Measurements from ENCODE around the gene TNFSF9. TPM values are rescaled to one million over a fixed set of nuclear protein-coding genes. Genes with fewer than 3 reads are reported as not detected.

The TNFSF9 gene
- total and polyA plus RNA-seq, 2 of the 8 experiments (the other 6 are each of a cell fraction or from before 2014, with no cell fraction given): 1.7 to 4.4 TPM

DNA sequence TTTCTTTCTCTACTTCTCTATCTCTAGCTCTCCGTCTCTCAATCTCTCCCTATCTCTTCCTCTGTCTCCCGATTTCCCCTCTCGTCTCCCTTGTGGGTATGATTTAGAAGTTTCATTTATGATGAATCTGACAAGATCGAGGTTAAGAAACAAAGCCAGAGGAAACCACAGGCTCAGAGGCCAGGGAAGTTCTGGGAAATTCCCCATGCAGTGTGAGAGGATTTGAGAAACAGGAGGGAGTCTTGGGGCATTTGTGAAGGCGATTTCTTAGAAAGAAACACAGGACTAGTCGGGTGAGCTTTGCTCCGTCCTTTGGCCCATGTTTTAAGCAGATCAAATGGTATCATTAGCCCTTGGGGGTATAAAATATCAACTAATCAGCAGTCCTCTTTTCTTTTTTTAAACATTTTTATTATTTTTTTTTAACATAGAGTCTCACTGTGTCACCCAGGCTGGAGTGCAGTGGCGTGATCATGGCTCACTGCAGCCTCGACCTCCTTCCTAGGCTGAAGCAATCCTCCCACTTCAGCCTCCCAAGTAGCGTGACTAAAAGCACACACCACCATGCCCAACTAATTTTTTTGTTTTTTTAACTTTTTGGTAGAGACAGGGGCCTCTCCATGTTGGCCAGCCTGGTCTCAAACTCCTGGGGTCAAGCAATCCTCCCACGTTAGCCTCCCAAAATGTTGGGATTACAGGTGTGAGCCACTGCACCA, 25.8 kb downstream of the TNFSF9 start:
- peaks cover 0 to 5% (median under 1%) of the 10 kb centered on the region in 4 experiments; a peak in 4 of 7 replicates for H3K4me1 ChIP-seq (replicated peaks in 1 of 4; ENCODE audit: control insufficient read depth in 3 of 4, insufficient read depth in 4 of 4, low read length in 3 of 4)
- no peaks in the 10 kb centered on the region for H3K79me1 ChIP-seq (ENCODE audit: low read depth, low read length)
- H3K79me2 ChIP-seq (ENCODE audit: control insufficient read depth in 1 of 2, insufficient read depth in 2 of 2, low read length in 2 of 2): no peaks in the 10 kb centered on the region
- H3K14ac ChIP-seq (ENCODE audit: insufficient read length): no peak overlapping the region
- H2BK5ac ChIP-seq (ENCODE audit: low read depth, low read length): no peak overlapping the region
- H2BK120ac ChIP-seq (replicated peaks; ENCODE audit: low read depth, low read length): no peak overlapping the region
- H2BK15ac ChIP-seq (ENCODE audit: low read length): no peak overlapping the region
- H3K18ac ChIP-seq (ENCODE audit: extremely low read depth, low read length): no peak overlapping the region
- peaks cover 2% of the 10 kb centered on the region; the same call in 1 of the 2 replicates for H3K23me2 ChIP-seq (ENCODE audit: low read depth, low read length)
- no peak overlapping the region for H3K4ac ChIP-seq (replicated peaks; ENCODE audit: insufficient read length, low read depth, low read length)
- H3K9me3 ChIP-seq (ENCODE audit: insufficient read depth in 2 of 2, low read depth in 1 of 2, low read length in 1 of 2): no peaks in the 10 kb centered on the region
- H3K23ac ChIP-seq (ENCODE audit: insufficient read length): no peak overlapping the region
- no peak overlapping the region for H3K9ac ChIP-seq (replicated peaks in 1 of 4; ENCODE audit: extremely low read depth in 1 of 4, low read depth in 3 of 4, low read length in 3 of 4)
- H3K27ac ChIP-seq (ENCODE audit: low read depth, low read length): no peak overlapping the region
- no peak overlapping the region for H3K4me2 ChIP-seq (ENCODE audit: insufficient read depth in 1 of 2, low read depth in 2 of 2, low read length in 2 of 2)
- no peak overlapping the region for H2BK20ac ChIP-seq (ENCODE audit: low read length)
- ChIA-PET CTCF (ENCODE audit: partially characterized antibody) (interaction anchor here (0.6 to 1.0 kb wide), 2 partner anchors 29 to 65 kb away, joined by 3 to 4 read pairs; no protein-coding TSS in a partner anchor), POLR2A (ENCODE audit: partially characterized antibody) (interaction anchor here (1.1 kb wide), 1 partner anchor 26 kb away, joined by 3 read pairs; the partner anchor contains the start of gene TNFSF9)
- H2BK12ac ChIP-seq (ENCODE audit: low read depth, low read length): no peak overlapping the region
- H4K5ac ChIP-seq (ENCODE audit: insufficient read length, low read depth, low read length): no peak overlapping the region
- H4K91ac ChIP-seq (replicated peaks; ENCODE audit: insufficient read length, low read length): no peak overlapping the region
- no peak overlapping the region for H2AFZ ChIP-seq (ENCODE audit: low read length)
- H4K20me1 ChIP-seq (replicated peaks in 1 of 2; ENCODE audit: control insufficient read depth in 1 of 2, insufficient read depth in 2 of 2, low read length in 2 of 2): no peaks in the 10 kb centered on the region
- WGBS, 2 experiments (ENCODE audit: extremely low coverage in 1 of 2, insufficient coverage in 1 of 2, insufficient read length in 1 of 2, insufficient replicate concordance in 2 of 2, low coverage in 1 of 2, low lambda C conversion rate in 2 of 2, missing lambda C conversion rate in 1 of 2): 81% methylated on average over 11 of the region's 11 CpGs; no CpG with 5 or more reads in 1 of the 2 experiments
- FAIRE-seq (no peak), DNase-seq (ENCODE audit: low read depth in 1 of 2, low spot score in 2 of 2) (no peak)
- H3K36me3 ChIP-seq (ENCODE audit: control insufficient read depth in 2 of 4, insufficient read depth in 4 of 4, low read length in 3 of 4): no peaks in the 10 kb centered on the region
- H2AK5ac ChIP-seq (ENCODE audit: low read depth, low read length): no peak overlapping the region
- H4K8ac ChIP-seq (ENCODE audit: extremely low read depth, insufficient read depth, low read length): no peak overlapping the region
- no peaks in the 10 kb centered on the region for H3K27me3 ChIP-seq (replicated peaks in 1 of 4; ENCODE audit: control insufficient read depth in 3 of 4, extremely low read depth in 1 of 4, insufficient read depth in 3 of 4, low read length in 3 of 4)
- H3K4me3 ChIP-seq (ENCODE audit: extremely low read depth in 1 of 4, insufficient read depth in 2 of 4, low read depth in 3 of 4, low read length in 4 of 4): no peak overlapping the region
- no peak overlapping the region for H3K56ac ChIP-seq (replicated peaks; ENCODE audit: insufficient read length, low read depth, low read length)
- no peak for TF ChIP-seq POLR2A (IDR thresholded peaks at IDR 0.05; ENCODE audit: control extremely low read depth in 1 of 2, low read depth in 2 of 2, low read length in 2 of 2)
- no peak for TF ChIP-seq POLR2AphosphoS5 (IDR thresholded peaks at IDR 0.05; ENCODE audit: low read depth, low read length)
- TF ChIP-seq JUND (IDR thresholded peaks at IDR 0.05; ENCODE audit: low read length): no peak
- TF ChIP-seq GTF2F1 (IDR thresholded peaks at IDR 0.05; ENCODE audit: borderline replicate concordance, low read depth, low read length): no peak
- no peak for TF ChIP-seq SIN3A (conservative IDR thresholded peaks at IDR 0.05 in 1 of 2, IDR thresholded peaks at IDR 0.05 in 1 of 2; ENCODE audit: low read depth in 1 of 2, low read length in 2 of 2)
- TF ChIP-seq CBX5 (IDR thresholded peaks at IDR 0.05; ENCODE audit: low read depth, low read length): no peak
- no peak for TF ChIP-seq ATF2 (IDR thresholded peaks at IDR 0.05; ENCODE audit: low read length)
- TF ChIP-seq KDM5A (IDR thresholded peaks at IDR 0.05; ENCODE audit: low read length): no peak
- TF ChIP-seq POU5F1 (IDR thresholded peaks at IDR 0.05; ENCODE audit: low read depth, low read length): no peak
- no peak for TF ChIP-seq USF2 (IDR thresholded peaks at IDR 0.05; ENCODE audit: low read length)

Measured in H1 (cell line).